NCI-H446 treated with DMSO at 0.1 percent for 48 hours (cell line): Measurements from ENCODE around the gene ZNF675.
"Not testable (repeated sequence)": the region's sequence is repeated elsewhere in the genome, so short reads cannot be mapped to it uniquely, and the experiment has no call there.

Source experiments
- DNase-seq: peaks from one replicate; lab custom pipeline; 2025; lab: John Stamatoyannopoulos, UW

The ZNF675 gene

DNA sequence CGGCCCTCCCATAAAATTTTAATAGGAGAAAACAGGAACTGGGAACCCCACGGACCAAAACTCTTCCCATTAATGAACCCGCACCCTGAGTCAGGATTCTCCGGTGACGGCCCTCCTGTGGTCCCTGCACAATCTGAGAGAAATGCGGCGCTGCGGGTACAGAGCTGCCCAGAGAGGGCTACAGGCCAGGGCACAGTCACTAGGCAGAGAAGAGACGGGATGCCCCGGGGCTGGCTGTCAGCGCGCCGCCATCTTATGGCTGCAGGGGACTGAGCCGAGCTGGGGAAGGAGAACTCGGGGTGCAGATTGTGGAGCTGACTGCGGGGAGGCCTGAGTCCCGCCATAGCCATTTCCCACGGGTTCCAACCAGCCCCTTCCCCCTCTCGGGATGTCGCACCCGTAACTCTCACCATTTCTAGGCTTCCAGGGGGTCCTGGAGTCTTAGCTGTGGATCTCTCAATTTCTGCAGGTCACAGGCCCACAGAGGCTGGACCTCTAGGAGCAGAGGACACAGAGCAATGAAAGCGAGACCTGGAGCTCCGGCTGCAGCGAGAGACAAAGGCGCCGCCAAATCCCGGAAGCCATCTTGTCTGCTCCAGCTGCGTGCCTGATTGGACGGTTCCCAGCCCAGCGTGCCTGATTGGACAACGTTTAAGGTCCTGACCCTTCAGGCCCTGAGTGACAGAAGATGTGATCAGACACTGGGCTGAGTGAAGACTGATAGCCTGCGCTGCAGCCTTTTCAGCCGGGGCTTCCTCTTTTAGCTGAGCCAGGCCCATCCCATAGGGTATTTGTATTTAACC, at the start of gene ZNF675:
ZNF675 (minus strand) TSS at position 592 of the 803 bp plus-strand sequence; CDS start at position 413, 179 bp downstream.
- peak; percentile 90 for DNase-seq

DNA sequence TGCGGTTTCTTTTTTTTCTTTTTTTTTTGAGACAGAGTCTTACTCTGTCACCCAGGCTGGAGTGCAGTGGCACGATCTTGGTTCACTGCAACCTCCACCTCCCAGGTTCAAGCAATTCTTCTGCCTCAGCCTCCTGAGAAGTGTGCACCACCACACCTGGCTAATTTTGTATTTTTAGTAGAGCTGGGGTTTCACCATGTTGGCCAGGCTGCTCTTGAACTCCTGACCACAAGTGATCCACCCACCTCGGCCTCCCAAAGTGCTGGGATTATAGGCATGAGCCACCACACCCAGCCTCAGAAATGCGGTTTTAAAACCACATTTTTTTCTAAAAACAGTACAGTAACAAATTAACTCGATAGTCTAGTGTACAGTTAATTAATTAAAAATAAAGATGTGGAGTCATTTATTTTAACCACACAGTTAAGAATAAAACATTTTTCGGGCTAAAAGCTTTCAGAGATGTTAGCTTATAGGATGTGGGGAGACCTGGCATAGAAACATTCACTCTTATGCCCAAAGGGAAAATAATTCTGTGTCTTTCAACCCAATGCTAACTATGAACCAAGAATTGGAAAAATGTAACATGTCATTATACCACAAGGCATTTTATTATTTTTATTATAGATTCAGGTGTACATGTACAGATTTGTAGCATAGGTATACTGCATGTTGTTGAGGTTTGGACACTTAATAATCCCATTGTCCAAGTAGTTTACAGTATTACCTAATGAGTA, 43.9 kb upstream of the ZNF675 start:
- DNase-seq = not testable (repeated sequence)

DNA sequence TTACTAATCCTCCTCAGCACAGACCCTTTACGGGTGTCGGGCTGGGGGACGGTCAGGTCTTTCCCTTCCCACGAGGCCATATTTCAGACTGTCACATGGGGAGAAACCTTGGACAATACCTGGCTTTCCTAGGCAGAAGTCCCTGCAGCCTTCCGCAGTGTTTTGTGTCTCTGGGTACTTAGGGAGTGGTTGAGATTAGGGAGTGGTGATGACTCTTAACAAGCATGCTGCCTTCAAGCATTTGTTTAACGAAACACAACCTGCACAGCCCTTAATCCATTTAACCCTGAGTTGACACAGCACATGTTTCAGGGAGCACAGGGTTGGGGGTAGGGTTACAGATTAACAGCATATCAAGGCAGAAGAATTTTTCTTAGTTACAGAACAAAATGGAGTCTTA, 37.1 kb upstream of the ZNF675 start:
- DNase-seq = not testable (repeated sequence)

DNA sequence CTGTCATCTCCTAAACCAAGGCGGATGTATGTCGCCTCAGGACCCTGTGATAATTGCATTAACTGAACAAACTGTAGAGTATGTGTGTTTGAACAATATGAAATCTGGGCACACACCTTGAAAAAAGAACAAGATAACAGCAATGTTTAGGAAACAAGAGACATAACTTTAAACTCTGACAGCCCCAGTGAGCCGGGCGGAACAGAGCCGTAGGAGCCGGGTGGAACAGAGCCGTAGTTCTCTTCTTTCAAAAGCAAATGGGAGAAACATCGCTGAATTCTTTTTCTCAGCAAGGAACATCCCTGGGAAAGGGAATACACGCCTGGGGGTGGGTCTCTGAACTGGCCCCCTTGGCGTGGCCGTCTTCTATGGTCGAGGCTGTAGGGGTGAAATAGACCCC, 31.8 kb upstream of the ZNF675 start:
- no peak for DNase-seq

DNA sequence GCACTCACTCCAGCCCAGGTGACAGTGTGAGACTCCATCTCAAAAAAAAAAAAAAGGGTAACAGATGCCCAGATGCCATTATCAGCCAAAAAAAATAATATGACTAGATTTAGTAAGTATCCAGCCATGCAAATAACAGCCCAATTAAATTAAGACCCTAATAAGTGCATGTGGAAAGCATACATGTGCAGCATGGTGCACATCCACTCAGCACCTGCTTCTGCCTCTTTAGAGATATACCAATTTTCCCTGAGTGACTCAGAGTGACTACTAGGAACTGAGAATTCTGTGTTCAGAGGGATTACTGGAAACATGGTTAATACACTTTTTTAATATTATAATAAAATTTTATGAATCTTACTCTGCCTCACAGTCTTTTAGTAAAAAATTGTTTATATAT, 29.8 kb upstream of the ZNF675 start:
- no peak for DNase-seq

DNA sequence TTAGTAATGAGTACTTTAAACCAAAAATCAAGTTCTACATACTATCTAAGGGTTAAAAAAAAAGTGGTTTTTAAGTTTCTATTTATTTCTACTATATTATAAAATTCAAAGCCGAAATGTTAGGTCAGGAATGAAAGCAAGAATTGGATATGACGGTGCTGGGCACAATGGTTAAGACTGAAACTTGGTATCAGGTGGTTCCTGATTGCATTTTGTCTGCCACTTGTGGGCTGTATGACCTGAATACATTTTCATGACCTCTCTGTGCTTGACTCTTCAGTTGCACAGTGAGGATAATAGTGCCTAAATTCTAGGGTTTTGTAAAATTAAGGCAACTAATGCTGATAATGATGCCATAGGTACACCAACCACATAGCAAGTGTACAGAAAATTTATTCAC, 22.3 kb upstream of the ZNF675 start:
- DNase-seq = no peak

DNA sequence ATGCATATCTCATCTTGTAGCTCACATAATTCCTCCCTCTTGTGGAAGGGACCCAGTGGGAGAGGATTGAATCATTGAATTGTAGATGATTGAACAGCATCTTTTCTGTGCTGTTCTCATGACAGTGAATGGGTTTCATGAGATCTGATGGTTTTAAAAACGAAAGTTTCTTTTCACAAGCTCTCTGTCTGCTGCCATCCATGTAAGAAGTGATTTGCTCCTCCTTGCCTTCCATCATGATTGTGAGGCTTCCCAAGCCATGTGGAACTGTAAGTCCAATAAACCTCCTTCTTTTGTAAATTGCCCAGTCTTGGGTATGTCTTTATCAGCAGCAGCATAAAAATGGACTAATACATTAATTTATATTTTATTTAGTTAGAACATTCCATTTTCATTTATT, 19.6 kb upstream of the ZNF675 start:
- DNase-seq = no peak

DNA sequence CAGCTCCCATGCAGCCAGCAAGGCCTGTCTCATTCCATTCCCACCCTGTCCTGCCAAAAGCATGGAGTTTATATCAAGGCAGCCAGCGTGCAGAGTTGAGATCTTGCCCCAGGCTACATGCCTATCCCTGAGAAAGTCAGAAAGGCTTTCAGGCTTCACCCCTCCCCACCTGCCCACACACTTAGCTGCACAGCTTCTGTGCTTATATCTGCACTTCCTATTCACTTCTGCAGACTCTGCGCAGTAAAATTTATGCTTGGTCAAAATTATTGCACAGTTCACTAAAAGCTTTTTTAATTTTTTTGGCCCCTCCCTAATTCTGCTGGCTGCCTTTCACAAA, 12.5 kb upstream of the ZNF675 start:
- no peak for DNase-seq

DNA sequence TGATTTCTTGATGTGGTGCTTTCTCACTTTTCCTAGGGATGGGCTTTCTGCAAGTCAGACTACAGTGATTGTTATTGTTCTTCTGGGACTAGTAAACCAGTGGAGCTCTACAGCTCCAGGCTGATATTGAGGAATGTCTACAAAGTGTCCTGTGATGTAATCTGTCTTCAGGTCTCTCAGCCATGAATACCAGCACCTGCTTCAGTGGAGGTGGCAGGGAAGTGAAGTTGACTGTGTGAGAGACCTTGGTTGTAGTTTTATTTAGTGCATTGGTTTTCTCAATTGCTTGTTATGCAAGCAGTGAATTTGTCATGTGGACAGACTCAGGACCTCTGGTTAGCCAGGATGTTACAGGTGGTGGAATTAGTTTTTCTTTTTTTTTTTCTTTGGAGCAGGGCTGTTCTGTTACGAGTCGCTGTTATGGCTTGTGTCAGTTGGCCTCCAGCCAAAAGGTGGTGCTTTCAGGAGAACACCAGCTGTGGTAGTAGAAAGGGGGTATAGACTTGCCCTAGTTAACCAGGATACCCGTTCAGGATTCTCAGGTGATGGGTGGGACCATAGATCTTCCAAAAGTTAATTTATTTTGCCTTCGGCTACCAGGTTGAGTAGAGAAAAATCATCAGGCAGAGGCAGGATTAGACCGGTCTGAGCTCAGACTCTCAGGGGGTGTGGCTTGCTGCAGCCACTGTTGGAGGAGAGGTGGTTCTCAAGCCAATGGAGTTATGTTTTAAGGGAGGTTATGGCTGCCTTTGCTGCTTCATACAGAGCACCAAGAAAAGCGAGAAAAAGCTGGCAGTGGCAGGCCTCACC, 11.9 kb upstream of the ZNF675 start:
- DNase-seq = no peak

DNA sequence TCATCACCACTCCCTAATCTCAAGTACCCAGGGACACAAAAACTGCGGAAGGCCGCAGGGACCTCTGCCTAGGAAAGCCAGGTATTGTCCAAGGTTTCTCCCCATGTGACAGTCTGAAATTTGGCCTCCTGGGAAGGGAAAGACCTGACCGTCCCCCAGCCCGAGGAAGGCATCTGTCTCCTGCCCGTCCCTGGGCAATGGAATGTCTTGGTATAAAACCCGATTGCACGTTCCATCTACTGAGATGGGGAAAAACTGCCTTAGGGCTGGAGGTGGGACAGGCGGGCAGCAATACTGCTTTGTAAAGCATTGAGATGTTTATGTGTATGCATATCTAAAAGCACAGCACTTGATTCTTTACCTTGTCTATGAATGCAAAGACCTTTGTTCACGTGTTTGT, 5.9 kb upstream of the ZNF675 start:
- not testable (repeated sequence) for DNase-seq

DNA sequence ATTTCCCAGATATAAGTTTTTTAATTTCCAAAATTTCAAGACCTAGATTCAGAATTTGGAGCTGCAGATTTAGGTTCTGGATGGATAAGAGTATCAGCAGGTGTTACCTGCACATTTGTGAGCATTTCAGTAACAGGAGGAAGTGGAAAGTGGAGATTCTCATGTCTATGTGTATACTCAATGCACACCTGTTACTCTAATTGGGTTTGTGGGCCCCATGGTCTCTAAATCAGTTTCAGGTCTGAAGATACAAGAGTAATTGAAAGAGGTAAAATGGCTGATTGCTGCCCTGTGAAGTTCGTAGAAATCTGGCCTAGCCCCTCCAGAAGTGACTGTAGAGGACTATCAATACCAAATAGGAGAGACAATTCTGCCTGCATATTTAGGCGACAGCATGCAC, 13.9 kb downstream of the ZNF675 start:
- DNase-seq = no peak

DNA sequence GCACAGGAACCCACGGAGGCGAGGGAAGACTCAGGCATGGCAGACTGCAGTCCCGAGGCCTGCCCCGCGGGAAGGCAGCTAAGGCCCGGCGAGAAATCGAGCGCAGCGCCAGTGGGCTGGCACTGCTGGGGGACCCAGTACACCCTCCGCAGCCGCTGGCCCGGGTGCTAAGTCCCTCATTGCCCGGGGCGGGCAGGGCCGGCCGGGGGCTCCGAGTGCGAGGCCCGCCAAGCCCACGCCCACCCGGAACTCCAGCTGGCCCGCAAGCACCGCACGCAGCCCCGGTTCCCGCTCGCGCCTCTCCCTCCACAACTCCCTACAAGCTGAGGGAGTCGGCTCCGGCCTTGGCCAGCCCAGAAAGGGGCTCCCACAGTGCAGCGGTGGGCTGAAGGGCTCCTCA, 18.4 kb downstream of the ZNF675 start:
- DNase-seq = not testable (repeated sequence)

DNA sequence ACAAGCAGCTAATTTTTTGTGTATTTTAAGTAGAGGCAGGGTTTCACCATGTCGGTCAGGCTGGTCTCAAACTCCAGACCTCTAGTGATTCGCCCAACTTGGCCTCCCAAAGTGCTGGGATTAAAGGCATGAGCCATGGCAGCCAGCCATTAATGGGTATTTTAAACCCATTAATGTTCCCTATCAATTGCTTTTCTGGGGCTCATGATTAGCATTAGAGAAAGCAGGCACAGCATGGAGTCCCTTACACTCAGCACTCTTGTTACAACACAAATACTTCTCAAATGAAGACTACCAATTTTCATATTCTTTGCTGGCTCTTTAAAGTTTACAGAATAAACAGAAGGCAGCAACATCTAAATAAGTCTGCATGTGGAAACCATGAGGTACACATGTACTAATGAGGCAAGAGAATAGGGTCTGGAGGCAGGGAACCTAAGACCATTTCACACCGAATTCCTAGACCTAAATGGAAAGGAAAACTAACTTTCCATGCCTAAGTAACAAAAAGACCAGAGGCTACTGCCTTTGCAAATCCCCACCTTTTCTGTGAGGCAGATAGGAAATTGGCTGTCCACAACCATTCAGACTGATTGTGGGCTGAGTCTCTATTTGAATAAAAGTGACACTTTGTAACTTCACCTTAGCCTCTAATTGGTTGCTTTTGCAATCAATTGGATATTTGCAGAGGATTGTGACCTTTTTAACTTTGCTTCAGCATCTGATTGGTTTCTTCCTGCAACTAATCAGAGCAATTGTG, 21.2 kb downstream of the ZNF675 start:
- no peak for DNase-seq

DNA sequence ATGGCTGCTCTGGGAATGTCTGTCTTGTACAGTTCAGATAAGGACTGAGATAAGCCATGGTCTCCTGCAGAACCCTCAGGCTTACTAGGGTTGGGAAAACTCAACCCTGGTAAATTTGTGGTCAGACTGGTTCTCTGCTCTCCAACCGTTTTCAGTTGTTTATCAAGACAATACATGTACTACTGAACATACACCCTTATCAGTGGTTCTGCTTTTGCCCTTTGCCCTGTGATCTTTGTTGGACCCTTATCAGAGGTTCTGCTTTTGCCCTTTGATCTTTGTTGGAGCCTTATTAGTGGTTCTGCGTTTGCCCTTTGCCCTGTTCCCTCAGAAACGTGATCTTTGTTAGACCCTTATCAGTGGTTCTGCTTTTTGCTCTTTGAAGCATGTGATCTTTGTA, 37.2 kb downstream of the ZNF675 start:
- DNase-seq = not testable (repeated sequence)
